ENCODE data around the gene COL4A6.

Gene COL4A6

DNA sequence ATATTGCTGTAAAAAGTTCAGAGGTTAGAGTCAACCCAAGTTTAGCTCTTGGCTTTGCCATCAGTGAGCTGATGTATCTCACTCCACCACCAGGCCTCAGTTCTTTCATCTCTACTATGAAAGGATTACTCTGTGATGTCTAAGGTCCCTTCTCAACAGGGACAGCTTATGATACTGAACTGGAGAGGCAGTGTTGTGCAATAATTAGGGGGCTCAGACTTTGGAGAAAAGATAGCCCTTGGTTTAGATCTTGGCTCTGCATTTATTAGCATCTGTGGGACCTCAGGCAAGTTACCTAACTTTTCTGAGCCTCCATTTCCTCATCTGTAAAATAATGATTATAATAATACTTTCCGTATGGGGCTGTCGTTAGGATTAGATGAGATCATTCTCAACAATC is 89.0 kb downstream of the COL4A6 start:
- no peak for DNase-seq (ENCODE audit: extremely low read depth, low read depth)
- TF ChIP-seq, protein P1, sequence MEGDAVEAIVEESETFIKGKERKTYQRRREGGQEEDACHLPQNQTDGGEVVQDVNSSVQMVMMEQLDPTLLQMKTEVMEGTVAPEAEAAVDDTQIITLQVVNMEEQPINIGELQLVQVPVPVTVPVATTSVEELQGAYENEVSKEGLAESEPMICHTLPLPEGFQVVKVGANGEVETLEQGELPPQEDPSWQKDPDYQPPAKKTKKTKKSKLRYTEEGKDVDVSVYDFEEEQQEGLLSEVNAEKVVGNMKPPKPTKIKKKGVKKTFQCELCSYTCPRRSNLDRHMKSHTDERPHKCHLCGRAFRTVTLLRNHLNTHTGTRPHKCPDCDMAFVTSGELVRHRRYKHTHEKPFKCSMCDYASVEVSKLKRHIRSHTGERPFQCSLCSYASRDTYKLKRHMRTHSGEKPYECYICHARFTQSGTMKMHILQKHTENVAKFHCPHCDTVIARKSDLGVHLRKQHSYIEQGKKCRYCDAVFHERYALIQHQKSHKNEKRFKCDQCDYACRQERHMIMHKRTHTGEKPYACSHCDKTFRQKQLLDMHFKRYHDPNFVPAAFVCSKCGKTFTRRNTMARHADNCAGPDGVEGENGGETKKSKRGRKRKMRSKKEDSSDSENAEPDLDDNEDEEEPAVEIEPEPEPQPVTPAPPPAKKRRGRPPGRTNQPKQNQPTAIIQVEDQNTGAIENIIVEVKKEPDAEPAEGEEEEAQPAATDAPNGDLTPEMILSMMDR (IDR thresholded peaks at IDR 0.05; ENCODE audit: low read depth, low read length) = no peak

DNA sequence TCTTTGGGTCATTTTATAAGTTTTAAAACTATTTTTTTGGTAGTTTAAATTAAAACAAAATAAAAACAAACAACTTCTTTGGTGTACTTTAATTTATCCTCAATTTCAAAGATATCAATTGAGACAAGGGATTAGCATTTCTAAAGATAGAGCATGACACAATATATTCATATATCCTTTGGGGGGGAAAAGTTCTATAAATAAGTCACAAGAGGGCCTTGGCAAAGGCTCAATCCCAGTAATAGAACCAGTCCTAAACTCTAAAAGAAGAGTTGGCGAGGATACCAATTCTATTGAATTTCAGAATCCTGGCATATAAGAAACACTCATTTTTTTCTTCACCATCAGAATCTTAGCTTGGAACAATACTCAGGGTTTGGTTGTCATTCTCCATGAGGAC is 89.7 kb downstream of the COL4A6 start:
- TF ChIP-seq, protein P1 (IDR thresholded peaks at IDR 0.05; ENCODE audit: low read depth, low read length) = no peak
- no peak for DNase-seq (ENCODE audit: extremely low read depth, low read depth)

DNA sequence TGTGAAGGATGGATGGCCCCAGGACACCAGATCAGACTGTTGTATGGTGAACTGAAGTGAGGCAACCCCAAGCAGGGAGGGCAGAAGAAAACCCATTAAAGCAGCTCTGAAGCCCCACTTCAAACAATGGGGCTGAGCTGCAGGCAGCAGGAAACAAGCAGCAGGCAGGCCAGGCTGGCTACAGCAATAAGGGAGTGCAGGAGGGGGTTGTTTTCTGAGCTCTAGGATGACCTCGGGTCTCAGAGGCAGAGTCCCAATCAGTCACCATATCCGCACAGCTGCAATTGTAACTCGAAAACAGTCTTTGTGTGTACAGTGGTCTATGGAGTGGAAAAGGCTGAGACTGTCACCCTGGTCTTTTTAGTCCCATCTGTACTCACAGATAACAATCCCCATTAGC is 90.4 kb downstream of the COL4A6 start:
- no peak for DNase-seq (ENCODE audit: extremely low read depth, low read depth)
- TF ChIP-seq, protein P1 (IDR thresholded peaks at IDR 0.05; ENCODE audit: low read depth, low read length) = no peak

DNA sequence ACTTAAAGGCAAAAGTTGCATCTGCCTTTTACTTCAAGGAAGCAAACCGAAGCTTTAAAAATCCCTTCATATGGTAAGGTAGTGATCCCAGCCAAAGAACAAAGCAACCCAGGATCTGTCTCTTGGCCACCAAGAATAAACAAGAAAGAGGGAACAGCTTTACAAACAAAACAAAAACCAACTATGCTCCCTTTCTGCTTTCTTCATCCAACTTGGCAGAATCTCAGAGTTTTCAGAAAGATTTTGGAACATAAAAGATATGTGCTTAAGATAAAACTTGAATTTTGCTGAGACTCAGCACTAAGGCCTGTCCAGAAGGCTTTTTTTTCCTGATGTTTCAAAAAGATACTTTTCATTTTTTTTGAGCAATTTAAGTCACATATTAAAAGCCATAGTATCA is 94.0 kb downstream of the COL4A6 start:
- TF ChIP-seq, protein P1 (IDR thresholded peaks at IDR 0.05; ENCODE audit: low read depth, low read length) = no peak
- no peak for DNase-seq (ENCODE audit: extremely low read depth, low read depth)

DNA sequence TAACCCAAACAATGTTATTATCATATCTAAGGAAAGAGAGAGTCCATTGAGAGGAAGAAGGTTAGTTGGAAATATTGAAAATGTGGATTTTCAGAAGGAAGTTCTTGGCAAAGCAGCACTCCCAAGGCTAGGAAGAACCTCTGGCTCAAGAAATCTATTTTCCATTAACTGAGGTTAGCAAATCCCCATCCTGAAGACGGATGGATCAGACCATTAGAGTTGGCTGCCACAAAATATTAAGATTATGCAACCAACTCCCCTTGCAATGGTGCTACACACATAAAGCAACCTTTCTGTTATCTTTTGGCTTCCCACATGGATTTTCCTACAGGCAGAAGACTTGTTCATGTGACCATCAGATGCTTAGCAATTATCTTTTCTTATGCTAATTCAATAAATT is 96.3 kb downstream of the COL4A6 start:
- no peak for DNase-seq (ENCODE audit: extremely low read depth, low read depth)
- TF ChIP-seq, protein P1 (IDR thresholded peaks at IDR 0.05; ENCODE audit: low read depth, low read length) = no peak

GRCh38 chrX:108332281-108332680 is 105.9 kb downstream of the COL4A6 start:
- DNase-seq (ENCODE audit: extremely low read depth, low read depth) = no peak
- TF ChIP-seq, protein P1 (IDR thresholded peaks at IDR 0.05; ENCODE audit: low read depth, low read length) = no peak

- TF ChIP-seq, protein P1 (IDR thresholded peaks at IDR 0.05; ENCODE audit: low read depth, low read length) = no peak
- DNase-seq (ENCODE audit: extremely low read depth, low read depth) = no peak
These were observed 106.9 kb downstream of the COL4A6 start for GRCh38 chrX:108331126-108331909.
